H1 (cell line): ENCODE data around the gene BNC2. TPM values are rescaled to one million over a fixed set of nuclear protein-coding genes. Genes with fewer than 3 reads are reported as not detected.

Experiments
- CHD7 ChIP-seq: fragments of 300-600 bp; sonication (generic); IDR thresholded peaks from 2 replicates; pipeline ENCODE4 v1.7.1; 2012; ENCODE audit warnings: low read length, moderate library complexity, mild to moderate bottlenecking, inconsistent platforms; ENCODE audit not compliant: insufficient replicate concordance
- polyA plus RNA-seq, 7 experiments: library from polyadenylated mRNA; depleted of rRNA in 3 of 7; stranded (reverse) in 5 of 7; unstranded in 2 of 7; fragments of >200 nt in 5 of 7; fragments of 200-250 nt in 2 of 7; gene quantifications; 1 replicate in 5 of 7; 2 replicates in 1 of 7; 4 replicates in 1 of 7; pipeline versions ENCODE4 v1.2.1 to v1.2.3, GENCODE V29; 2011 to 2013; ENCODE audit warnings: missing spikeins in 2 of 7, mixed read lengths in 2 of 7
- total RNA-seq: library from RNA; stranded (reverse); fragmentation: NEBNext Ultra II Directional; extraction: Animal tissue kit (Norgen Biotek cat#: 25700); gene quantifications from 2 replicates; pipeline ENCODE4 v1.2.1, GENCODE V29; 2021

BNC2 gene
- total and polyA plus RNA-seq, 2 of the 8 experiments (the other 6 are each of a cell fraction or from before 2014, with no cell fraction given), result 16.0 to 26.8 TPM

- TF ChIP-seq CHD7, result no peak
These were observed 224.5 kb downstream of the BNC2 start (continued) for GRCh38 chr9:16645970-16646369.
